T-helper 2 cell treated with Interferon-gamma antibody and Interleukin-4, amounts not matched to agents 100 ng/mL and 5 ng/mL, for 36 hours (primary cell): ENCODE data around the gene LYG1. TPM values are rescaled to one million over a fixed set of nuclear protein-coding genes. Genes with fewer than 3 reads are reported as not detected.
"Not testable (repeated sequence)": the region's sequence is repeated elsewhere in the genome, so short reads cannot be mapped to it uniquely, and the experiment has no call there.

Experiments
- intact Hi-C: fragments of 100-400 bp; cut with micrococcal nuclease; formaldehyde crosslinking; loops from one replicate; pipeline ENCODE4 v1.15.1; 2023
- total RNA-seq: library from RNA; stranded (reverse); gene quantifications from 2 replicates; pipeline ENCODE4 v1.2.3, GENCODE V29; 2022

Gene LYG1
- total RNA-seq: 2.1 and 2.4 TPM in 2 replicates

DNA sequence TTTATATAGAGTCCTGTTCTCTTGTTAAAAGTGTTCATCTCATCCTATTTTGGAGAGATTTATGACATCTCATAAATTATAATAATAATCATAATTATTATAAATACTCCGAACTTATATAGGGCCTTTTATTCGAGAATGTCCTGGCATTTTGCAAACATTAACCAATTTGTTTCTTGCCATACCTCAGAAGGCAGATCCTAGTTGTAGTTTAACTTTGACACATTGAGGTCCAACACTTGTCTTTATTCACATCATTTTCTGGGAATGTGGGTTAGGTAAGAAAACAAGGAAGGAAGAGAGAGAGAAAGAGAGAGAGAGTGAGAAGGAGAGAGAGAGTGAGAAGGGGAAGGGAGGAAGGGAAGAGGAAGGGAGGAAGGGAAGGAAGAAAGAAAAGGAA, at the start of gene LYG1:
Gene LYG1, minus strand, starts transcription at position 101 of the 400 bp plus-strand sequence. CDS start 5,527 bp downstream, outside the sequence.
- intact Hi-C loops: not testable (repeated sequence)

DNA sequence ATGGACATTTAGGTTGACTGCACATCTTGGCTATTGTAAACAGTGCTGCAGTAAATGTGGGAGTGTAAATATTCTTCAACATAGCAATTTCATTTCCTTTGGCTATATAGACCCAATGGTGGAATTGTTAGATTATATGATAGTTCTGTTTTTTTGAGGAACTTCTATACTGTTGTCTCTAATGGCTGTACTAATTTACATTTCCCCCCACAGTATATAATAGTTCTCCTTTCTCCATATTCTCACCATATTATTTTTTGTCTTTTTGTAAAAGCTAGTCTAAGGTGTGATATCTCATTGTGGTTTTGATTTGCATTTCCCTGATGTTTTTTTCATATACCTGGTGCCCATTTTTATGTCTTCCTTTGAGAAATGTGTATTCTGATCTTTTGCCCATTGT, 49.2 kb upstream of the LYG1 start:
- intact Hi-C loops: no loop called here

DNA sequence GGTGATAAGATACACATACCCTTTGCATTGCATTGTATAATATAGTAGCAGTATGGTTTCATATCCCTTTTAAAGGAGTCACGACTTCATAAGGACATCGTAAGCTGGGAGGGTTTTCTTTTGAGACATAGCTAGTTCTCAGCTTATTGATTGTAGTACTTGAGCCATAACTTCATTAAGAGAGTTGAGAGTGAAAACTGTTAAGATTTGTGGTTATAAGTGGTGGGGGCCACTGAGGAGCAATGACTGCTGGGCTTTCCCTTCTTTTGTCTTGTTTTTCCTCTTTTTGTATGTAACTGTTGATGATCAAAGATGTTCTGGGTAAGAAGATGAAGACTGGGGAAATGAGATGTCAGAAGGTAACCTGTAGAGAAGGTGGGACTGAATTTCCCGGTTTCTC, 47.2 kb upstream of the LYG1 start:
- intact Hi-C loops: no loop called here

DNA sequence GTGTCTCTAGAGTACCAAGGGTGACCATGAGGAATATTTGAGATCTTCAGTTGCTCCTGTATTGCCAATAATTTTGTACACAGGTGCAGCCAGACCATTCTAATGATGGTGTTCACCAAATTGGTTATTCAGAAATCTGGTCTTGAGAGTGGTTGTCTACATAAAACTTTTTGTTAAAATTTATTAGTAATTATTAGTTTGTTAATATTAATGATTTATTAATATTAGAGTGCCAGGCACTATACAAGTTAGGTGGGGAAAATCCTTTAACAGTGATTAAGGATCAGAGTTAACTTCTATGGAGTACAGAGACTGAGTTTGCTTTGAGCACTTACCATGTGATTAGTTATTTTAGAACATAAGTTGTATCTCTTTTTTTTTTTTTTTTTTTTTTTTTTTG, 45.2 kb upstream of the LYG1 start:
- intact Hi-C loops: no loop called here

DNA sequence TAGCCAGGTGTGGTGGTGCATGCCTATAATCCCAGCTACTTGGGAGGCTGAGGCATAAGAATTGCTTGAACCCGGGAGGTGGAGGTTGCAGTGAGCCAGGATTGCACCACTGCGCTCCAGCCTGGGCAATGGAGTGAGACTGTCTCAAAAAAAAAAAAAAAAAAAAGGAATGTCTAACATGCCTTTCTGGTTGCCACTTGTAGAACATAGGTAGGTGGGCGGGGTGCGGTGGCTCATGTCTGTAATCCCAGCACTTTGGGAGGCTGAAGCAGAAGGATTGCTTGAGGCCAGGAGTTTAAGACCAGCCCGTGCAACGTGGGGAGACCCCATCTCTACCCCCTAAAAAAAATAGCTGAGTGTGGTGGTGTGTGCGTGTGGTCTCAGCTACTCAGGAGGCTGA, 44.4 kb upstream of the LYG1 start:
- intact Hi-C loops: not testable (repeated sequence)

DNA sequence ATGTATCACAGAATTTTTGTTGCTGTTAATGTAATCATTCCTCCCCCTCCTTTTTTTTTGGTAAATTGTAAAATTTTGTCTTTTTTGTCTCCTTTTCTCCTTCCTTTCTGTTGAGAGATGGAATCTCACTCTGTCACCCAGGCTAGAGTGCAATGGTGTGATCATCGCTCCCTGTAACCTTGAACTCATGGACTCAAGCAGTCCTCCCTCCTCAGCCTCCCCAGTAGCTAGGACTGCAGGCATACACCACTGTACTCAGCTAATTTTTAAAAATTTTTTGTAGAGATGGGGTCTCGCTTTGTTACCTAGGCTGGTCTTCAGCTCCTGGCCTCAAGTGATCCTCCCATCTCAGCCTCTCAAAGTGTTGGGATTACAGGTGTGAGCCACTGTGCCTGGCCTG, 41.5 kb upstream of the LYG1 start:
- intact Hi-C loops: no loop called here

DNA sequence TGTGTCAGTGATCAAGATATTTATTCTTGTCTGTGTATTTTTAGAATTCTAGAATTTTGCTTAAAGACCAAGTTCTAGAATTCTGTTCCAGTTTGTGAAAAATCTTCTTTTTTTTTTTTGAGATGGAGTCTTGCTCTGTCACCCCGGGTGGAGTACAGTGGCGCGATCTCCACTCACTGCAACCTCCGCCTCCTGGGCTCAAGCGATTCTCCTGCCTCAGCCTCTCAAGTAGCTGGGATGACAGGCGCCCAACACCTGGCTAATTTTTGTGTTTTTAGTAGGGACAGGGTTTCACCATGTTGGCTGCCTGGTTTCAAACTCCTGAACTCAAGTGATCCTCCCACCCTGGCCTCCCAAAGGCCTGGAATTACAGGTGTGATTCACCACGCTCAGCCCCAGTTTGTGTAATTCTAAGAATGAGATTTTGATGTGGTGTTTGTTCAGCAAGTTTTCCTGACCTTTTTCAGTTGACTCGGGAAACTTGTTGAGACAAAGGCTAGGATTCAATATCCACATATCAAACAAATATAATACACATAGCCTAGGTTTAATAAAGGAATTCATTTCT, 39.8 kb upstream of the LYG1 start:
- intact Hi-C loops: no loop called here

DNA sequence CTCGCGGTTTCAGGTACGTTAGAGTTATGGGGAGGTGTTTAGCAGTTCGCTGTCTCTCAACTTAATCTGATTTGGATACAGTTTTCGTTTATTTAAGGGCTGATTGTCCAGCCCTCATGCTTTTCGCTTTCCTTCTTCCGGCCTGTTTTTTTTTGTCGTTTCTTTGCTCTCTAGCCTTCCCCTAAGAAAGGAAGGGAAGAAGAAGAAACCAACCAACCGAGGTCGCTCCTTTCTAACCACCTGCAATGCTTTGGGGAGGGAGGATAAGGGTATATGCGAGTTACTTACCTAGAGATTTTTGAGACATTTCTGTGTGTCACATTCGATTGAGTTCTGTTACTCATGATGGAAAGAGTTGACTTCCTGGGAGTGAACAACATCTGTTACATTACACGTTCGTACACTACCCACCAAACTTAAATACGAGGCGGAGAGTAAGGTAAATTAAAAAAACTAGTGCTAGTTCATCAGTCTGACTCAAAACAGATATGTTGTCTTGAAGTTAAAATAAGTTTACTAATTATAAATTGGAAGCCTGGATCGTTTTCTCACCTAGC, 37.1 kb upstream of the LYG1 start:
- intact Hi-C loops: loop anchor here (5.0 to 10.0 kb wide), 2 partner anchors 603 to 1691 kb away; partner anchors contain the start of genes COX5B and MGAT4A

DNA sequence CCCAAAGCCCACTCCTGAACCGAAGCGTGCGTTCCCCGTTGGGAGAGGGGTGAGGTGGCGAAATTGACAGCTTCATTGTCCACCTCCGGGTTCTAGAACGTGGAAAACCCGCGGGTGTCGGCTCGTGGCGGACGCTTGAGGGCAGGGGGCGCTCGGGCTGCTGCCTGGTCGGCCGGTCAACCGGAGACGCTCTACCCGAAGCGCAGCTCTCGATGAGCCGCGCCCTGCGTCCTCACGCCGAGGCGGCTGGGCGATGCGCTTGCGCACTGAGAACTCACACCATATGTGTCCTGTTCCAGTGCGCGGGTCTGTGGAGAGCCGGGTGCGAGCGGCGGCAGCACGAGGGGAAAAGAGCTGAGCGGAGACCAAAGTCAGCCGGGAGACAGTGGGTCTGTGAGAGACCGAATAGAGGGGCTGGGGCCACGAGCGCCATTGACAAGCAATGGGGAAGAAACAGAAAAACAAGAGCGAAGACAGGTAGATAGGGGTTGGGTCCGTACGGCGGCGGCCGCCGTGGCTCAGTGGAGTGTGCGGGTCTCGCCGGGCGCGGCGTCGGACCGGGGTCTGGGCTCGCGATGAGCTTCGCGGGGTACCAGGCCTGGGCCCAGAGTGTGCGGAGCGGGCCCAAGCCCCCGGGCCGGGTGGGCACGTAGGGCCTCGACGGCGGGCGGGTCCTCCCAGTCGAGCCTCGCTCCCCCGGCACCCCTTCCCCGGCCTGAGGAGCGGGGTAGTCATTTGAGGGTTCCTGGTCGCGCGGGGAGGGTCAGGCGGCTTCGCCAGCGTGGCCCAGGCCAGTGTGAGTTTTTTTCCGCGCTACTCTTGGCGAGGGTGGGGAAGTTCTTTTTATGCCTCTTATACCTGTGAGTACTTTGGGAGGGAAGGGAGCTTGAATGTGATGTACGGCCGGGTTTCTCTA, 36.4 kb upstream of the LYG1 start, which contains the start of gene EIF5B:
Gene EIF5B, plus strand, starts transcription at position 277 of the 916 bp plus-strand sequence. Its CDS starts 166 bp downstream, at position 443.
- intact Hi-C loops: loop anchor here (2.0 to 10.0 kb wide), 3 partner anchors 603 to 1690 kb away; partner anchors contain the start of genes COX5B, MGAT4A and PDCL3

DNA sequence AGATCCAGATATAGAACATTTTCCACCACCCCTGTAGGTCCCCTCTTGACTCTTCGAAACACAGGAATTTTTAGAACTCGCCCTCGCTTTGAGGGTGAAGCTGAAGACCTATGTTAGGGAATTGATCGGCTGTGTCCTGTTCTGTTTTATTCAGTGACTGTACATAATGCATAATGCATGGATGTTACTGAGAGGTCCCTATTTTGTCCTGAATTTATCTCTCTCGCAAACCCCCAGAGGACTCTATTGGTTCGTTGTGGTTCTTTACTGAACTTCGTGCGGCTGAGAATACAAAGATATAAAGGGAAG, 35.8 kb upstream of the LYG1 start:
- intact Hi-C loops: loop anchor here (1.0 to 10.0 kb wide), 7 partner anchors 154 to 1689 kb away; partner anchors contain the start of genes C2orf15, COX5B, MGAT4A and MITD1

DNA sequence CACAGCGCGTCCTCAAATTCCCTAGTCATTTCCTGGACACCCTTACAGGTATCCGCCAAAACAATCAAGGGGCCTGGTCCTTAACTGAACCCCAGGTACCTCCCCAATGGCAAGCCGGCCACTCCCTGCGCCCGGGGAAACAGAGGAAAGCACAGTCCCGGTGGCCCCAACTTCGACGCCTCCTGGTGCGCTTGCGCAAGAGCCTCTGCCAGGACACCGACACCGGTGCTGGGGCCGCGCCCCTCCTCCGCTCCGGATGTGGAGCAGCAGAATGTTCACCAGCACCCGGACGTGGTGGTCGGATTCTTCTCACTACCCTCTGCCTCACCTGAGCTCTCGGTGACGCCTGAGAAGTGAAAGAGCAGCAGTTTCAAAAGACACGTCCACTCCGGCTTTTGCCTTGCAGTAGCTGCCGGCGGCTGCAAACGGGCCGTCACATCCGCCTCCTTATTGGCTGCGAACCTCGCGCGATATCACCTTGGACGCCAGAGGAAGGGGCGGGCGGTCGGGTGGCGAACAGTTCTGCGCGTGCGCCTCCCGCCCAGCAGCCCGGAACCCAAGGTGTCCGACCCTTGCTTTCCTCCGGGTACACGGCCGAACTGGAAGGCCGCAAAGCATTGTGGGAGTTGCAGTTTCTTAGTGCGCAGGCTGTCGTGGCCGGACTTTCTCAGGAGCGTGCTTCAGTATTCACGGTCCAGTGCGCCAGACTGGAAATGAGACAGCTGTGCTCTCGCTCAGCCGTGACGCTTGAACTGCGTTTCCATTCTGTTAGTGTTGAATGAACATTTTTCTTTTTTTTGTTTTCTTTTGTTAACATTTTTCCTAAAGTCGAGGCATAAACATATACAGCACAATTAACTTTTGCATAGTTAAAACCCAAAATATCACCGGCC, 35.2 kb upstream of the LYG1 start, which contains the start of gene TXNDC9:
Gene TXNDC9, minus strand, starts transcription at position 423 of the 893 bp plus-strand sequence. CDS start 3,123 bp downstream, outside the sequence.
- intact Hi-C loops: loop anchor here (1.0 to 10.0 kb wide), 7 partner anchors 154 to 1689 kb away; partner anchors contain the start of genes C2orf15, COX5B, MGAT4A and MITD1

DNA sequence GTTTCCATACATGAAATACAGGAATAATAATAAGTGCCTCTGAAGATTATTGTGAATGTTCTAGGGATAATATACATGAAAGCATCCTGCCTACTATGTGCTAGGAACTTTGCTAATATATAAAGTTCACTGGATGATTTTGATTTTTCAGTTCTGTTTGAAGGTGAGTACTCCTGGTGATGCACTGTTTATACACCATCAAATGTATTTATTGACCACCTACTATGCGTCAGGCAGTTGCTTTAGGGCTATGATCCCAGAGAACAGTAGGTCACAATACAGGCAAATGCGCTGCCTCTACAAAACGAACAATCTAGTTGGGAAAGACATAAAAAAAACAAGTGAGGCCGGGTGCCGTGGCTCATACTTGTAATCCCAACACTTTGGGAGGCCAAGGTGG, 24.4 kb upstream of the LYG1 start:
- intact Hi-C loops: no loop called here

DNA sequence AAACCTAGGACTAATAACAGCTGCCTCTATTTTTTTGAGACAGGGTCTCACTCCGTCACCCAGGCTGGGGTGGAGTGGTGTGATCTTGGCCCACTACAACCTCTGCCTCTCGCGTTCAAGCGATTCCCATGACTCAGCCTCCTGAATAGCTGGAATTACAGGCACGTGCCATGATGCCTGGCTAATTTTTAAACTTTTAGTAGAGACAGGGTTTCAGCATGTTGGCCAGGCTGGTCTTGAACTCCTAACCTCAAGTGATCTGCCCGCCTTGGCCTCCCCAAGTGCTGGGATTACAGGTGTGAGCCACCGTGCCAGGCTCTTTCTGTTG, 16.8 kb upstream of the LYG1 start:
- intact Hi-C loops: not testable (repeated sequence)

DNA sequence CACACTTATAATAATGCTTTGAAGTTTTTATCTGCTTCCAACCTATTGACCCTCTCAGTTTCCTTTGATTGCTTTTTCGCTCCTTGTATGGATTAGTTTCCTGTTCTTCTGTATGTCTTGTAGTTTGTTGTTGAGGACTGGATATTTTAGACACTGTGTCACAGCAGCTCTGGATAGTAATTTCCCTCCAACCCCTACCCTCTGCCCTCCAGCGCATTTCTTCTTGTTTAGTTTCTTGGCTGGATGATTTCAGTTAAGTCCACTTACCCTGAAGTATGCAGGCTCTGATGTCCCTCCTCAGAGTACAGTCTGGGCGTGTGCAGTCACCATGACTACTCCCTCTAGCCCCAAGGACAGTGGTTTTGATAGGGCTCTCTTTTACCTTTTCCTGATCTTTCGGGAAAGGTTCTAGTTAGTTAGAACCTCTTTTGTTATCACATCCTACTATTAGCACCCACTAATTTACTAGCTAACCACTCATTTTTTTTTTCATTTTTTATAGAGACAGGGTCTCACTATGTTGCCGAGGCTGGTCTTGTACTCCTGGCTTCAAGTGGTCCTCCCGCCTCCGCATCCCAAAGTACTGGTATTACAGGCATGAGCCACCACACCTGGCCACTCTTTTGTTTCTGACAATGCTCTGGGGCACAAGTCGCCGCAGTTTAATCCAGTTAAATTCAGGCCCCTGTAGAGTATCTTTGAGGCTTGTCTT, 16.3 kb upstream of the LYG1 start:
- intact Hi-C loops: no loop called here

DNA sequence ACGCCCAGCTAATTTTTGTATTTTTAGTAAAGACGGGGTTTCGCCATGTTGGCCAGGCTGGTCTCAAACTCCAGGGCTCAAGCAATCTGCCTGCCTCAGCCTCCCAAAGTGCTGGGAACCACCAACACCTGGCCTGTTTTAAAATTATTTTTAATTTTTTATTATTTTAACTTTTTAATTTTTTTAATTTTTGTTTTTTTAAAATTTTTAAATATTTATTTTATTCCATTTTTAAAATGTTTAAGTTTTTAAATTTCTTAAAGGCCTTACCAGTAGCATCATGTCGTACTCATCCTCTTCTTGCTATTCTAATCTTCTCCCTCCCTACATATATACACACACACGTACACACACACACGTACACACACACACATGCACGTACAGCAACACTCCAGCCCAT, 1.4 kb downstream of the LYG1 start:
- intact Hi-C loops: no loop called here

DNA sequence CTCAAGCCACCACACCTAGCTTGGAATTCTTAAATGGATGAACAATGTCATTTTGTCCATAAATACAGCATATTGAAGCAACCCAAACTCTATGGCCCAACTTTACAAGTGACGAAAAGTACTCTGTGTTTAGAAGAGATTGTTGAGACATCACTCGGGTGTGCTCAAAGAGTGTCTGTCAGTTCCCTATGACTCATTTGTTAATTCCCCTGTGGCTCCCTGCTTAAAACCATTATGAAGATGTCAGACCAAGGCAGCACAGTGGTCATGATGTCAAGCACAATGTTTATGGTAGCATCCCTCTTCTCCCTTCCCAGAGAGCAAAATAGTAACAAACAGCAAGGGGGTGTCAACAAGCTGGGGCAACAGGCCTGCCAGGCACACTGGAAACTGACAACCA, 3.0 kb downstream of the LYG1 start:
- intact Hi-C loops: no loop called here

DNA sequence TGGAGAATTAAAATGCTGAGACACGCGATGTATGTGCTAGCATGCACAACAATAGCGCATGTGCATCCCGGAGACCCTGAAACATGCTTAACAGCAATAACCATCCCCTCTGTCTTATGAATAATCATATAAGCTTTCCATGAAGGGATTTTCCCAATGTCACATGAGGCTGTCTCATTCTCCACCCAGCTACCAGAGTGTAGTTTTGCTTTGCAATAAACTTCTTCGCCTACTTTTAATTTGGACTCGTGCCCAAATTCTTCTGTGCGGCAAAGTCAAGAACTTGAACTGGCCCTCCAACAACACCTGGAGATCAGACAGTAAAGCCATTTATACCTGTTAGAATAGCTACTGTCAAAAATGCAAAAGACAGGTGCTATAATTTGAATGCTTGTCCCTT, 15.5 kb downstream of the LYG1 start:
- intact Hi-C loops: no loop called here

DNA sequence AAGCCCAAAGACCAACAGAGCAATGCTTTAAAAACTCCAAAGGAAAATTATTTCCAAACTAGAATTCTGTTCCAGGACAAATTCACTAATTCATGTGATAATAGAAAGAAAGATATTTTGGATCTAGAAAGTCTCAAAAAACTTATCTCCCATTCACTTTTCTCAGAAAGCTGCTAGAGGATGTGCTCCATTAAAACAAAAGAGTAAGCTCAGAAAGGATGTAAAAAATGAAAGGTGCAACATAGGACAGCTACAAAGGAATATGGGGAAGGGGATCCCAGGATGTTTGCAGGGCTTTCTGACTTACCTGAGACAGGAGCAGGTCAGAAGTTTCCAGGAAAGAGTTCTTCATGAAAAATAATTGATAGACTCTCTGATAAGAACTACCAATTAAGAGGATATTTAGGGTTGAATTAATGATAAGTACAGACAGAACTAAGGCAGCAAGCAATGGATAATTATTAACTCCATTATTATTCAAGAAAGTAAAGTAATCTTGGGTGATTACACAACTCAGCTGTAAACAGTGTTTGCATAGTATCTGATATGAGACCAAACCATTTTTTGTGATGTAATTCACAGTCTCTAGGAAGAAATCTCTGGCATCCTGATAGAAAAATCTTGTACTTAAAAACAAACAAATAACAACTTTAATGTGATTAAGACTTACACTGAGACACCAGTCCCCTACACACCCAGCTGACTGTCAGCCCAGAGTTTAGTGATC, 20.9 kb downstream of the LYG1 start:
- intact Hi-C loops: no loop called here

DNA sequence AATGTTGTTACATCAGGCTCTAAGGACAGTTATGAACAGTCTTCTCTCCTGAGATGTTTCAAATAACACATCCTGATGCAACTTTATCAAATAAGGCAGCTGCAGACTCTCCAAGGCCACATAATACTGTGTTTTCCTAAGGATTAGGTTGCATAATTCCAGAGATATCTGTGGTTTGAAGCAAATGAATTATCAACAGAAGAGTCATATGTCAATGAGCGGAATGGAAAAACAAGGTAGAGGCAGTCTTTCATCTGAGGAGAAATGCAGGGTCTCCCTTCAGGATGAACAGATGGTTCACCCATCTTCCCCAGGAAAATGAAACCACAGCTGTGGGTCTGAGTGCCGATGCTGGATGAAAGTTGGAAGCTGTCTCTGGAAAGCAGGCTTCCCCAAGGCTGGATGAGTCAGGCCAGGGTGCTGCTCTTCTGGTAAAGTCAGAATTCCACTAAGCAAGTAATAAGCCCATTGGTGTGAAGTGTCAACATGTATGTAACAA, 22.2 kb downstream of the LYG1 start:
- intact Hi-C loops: no loop called here
